DOHH2 (cell line): ENCODE data around the gene PARD6B.

Experiments used
- H3F3A ChIP-seq: fragments of 200-600 bp; sonication (generic), shearing (Covaris generic); 2 replicates; pipeline ENCODE4 v1.6.0; 2016; ENCODE audit warnings: antibody characterized with exemption, mild to moderate bottlenecking; ENCODE audit not compliant: control insufficient read depth, insufficient read depth
- H3K27ac ChIP-seq: fragments of 200-600 bp; sonication (generic); 2 replicates; pipeline ENCODE4 v1.5.1; 2014; ENCODE audit warnings: low read depth, mild to moderate bottlenecking, low read length, moderate library complexity
- H3K27me3 ChIP-seq: fragments of 200-600 bp; sonication (generic); 2 replicates; pipeline ENCODE4 v1.6.1; 2014; ENCODE audit warnings: mild to moderate bottlenecking, low read length, mixed read lengths; ENCODE audit not compliant: control insufficient read depth
- H3K36me3 ChIP-seq: fragments of 200-600 bp; sonication (generic); 2 replicates; pipeline ENCODE4 v1.6.1; 2014; ENCODE audit warnings: mild to moderate bottlenecking, low read length, moderate library complexity, mixed read lengths; ENCODE audit not compliant: control insufficient read depth
- H3K4me1 ChIP-seq: fragments of 200-600 bp; sonication (generic); 2 replicates; pipeline ENCODE4 v1.6.1; 2014; ENCODE audit warnings: mild to moderate bottlenecking, low read length, mixed read lengths; ENCODE audit not compliant: control insufficient read depth
- H3K4me2 ChIP-seq: fragments of 200-600 bp; sonication (generic); 2 replicates; pipeline ENCODE4 v1.6.0; 2014; ENCODE audit warnings: mild to moderate bottlenecking, low read length, moderate library complexity
- H3K4me3 ChIP-seq: fragments of 200-600 bp; sonication (generic); 2 replicates; pipeline ENCODE4 v1.5.1; 2014; ENCODE audit warnings: mild to moderate bottlenecking, low read length, mixed read lengths
- H3K79me2 ChIP-seq: fragments of 200-600 bp; sonication (generic); 2 replicates; pipeline ENCODE4 v1.6.1; 2014; ENCODE audit warnings: mild to moderate bottlenecking, low read length, mixed read lengths; ENCODE audit not compliant: control insufficient read depth
- H3K9me2 ChIP-seq: fragments of 200-600 bp; sonication (generic); replicated peaks from 2 replicates; pipeline ENCODE4 v1.6.1; 2014; ENCODE audit warnings: mild to moderate bottlenecking, low read length, mixed read lengths; ENCODE audit not compliant: control insufficient read depth
- H3K9me3 ChIP-seq: fragments of 200-600 bp; sonication (generic); 2 replicates; pipeline ENCODE4 v1.6.1; 2014; ENCODE audit warnings: antibody characterized with exemption, low read length, mixed read lengths; ENCODE audit not compliant: control insufficient read depth, insufficient read depth
- H4K20me1 ChIP-seq: fragments of 200-600 bp; sonication (generic); 2 replicates; pipeline ENCODE4 v1.6.0; 2014; ENCODE audit warnings: low read depth, mild to moderate bottlenecking, antibody characterized with exemption, low read length, moderate library complexity; ENCODE audit not compliant: control insufficient read depth, insufficient read depth
- CTCF ChIP-seq: fragments of 200-600 bp; sonication (generic); IDR thresholded peaks from one replicate; pipeline ENCODE4 v1.5.1; 2014; ENCODE audit warnings: antibody characterized with exemption, mild to moderate bottlenecking, low read depth, low read length; ENCODE audit not compliant: poor library complexity, severe bottlenecking
- EZH2phosphoT487 ChIP-seq: fragments of 200-600 bp; sonication (generic); IDR thresholded peaks from 2 replicates; pipeline ENCODE4 v1.6.1; 2017; ENCODE audit warnings: borderline replicate concordance, mild to moderate bottlenecking, antibody characterized with exemption, low read length, moderate library complexity, mixed read lengths

Gene PARD6B

GRCh38 chr20:50689864-50690649, 41.3 kb upstream of the PARD6B start:
- peaks cover 32% of the 10 kb centered on the region for H3K27me3 ChIP-seq
- H3K4me2 ChIP-seq = no peak overlapping the region
- TF ChIP-seq EZH2phosphoT487 (no peak), CTCF (no peak)
- no peaks in the 10 kb centered on the region for H3K4me1 ChIP-seq
- H3K36me3 ChIP-seq = no peaks in the 10 kb centered on the region
- H3K9me2 ChIP-seq = no peaks in the 10 kb centered on the region
- H3K9me3 ChIP-seq = no peaks in the 10 kb centered on the region
- H3K79me2 ChIP-seq = no peaks in the 10 kb centered on the region
- H3K4me3 ChIP-seq = no peak overlapping the region
- no peaks in the 10 kb centered on the region for H4K20me1 ChIP-seq
- H3F3A ChIP-seq = no peaks in the 10 kb centered on the region
- no peak overlapping the region for H3K27ac ChIP-seq

- Histone ChIP-seq H3K36me3 (no peaks in the 10 kb centered on the region), H4K20me1 (no peaks in the 10 kb centered on the region), H3K79me2 (no peaks in the 10 kb centered on the region), H3K4me3 (no peak within 1 kb of the TSS), H3K27ac (no peak within 1 kb of the TSS), H3K4me2 (no peak within 1 kb of the TSS), H3K9me3 (no peaks in the 10 kb centered on the region), H3K27me3 (peaks cover 32% of the 10 kb centered on the region), H3F3A (no peaks in the 10 kb centered on the region), H3K4me1 (no peaks in the 10 kb centered on the region), H3K9me2 (no peaks in the 10 kb centered on the region)
- no peak for TF ChIP-seq CTCF
- TF ChIP-seq EZH2phosphoT487 = no peak
Observed at GRCh38 chr20:50690650-50691572, 40.5 kb upstream of the PARD6B start, which contains the start of gene RIPOR3. TSS of gene RIPOR3 (minus strand) at chr20:50691542. CDS start at chr20:50691128, 414 bp downstream.

- no peaks in the 10 kb centered on the region for H3K79me2 ChIP-seq
- no peaks in the 10 kb centered on the region for H3K9me2 ChIP-seq
- no peaks in the 10 kb centered on the region for H3K9me3 ChIP-seq
- peaks cover 32% of the 10 kb centered on the region for H3K27me3 ChIP-seq
- no peak overlapping the region for H3K4me3 ChIP-seq
- no peak overlapping the region for H3K27ac ChIP-seq
- TF ChIP-seq EZH2phosphoT487 = peak; percentile 51; the same call in 1 of the 2 replicates
- no peak for TF ChIP-seq CTCF
- no peaks in the 10 kb centered on the region for H4K20me1 ChIP-seq
- no peaks in the 10 kb centered on the region for H3K36me3 ChIP-seq
- no peak overlapping the region for H3K4me2 ChIP-seq
- H3K4me1 ChIP-seq = no peaks in the 10 kb centered on the region
- H3F3A ChIP-seq = no peaks in the 10 kb centered on the region
Observed at GRCh38 chr20:50691573-50692551, 39.5 kb upstream of the PARD6B start.
